ENCODE results near the gene SEMA5B. TPM values are rescaled to one million over a fixed set of nuclear protein-coding genes. Genes with fewer than 3 reads are reported as not detected.

SEMA5B gene
- total RNA-seq, 3 donors from 2014 or later: 0.15 to 0.33 (median 0.32) TPM

GRCh38 chr3:123064914-123065313, 37.4 kb upstream of the SEMA5B start:
- no peak overlapping the region for H3K27ac ChIP-seq
- no peaks in the 10 kb centered on the region for H3K36me3 ChIP-seq
- DNase-seq (ENCODE audit: low spot score in 2 of 2): no peak
- H3K4me3 ChIP-seq: no peak overlapping the region
- intact Hi-C loops (cut with DNase I; ENCODE audit: low total_unique reads): no loop called here
- H3K27me3 ChIP-seq: no peaks in the 10 kb centered on the region
- TF ChIP-seq POLR2A (IDR thresholded peaks at IDR 0.05) (no peak), POLR2AphosphoS5 (IDR thresholded peaks at IDR 0.05) (no peak), CTCF (IDR thresholded peaks at IDR 0.05) (no peak)
- no peaks in the 10 kb centered on the region for H3K4me1 ChIP-seq
- H3K9me3 ChIP-seq: no peaks in the 10 kb centered on the region

GRCh38 chr3:123064506-123064905, 36.9 kb upstream of the SEMA5B start:
- H3K4me1 ChIP-seq: no peaks in the 10 kb centered on the region
- TF ChIP-seq POLR2AphosphoS5 (IDR thresholded peaks at IDR 0.05): no peak
- intact Hi-C loops (cut with DNase I; ENCODE audit: low total_unique reads): no loop called here
- no peak for DNase-seq (ENCODE audit: low spot score in 2 of 2)
- H3K36me3 ChIP-seq: no peaks in the 10 kb centered on the region
- no peaks in the 10 kb centered on the region for H3K9me3 ChIP-seq
- no peaks in the 10 kb centered on the region for H3K27me3 ChIP-seq
- no peak overlapping the region for H3K27ac ChIP-seq
- H3K4me3 ChIP-seq: no peak overlapping the region

- no peak overlapping the region for H3K4me3 ChIP-seq
- H3K4me1 ChIP-seq: no peaks in the 10 kb centered on the region
- no peaks in the 10 kb centered on the region for H3K36me3 ChIP-seq
- no peaks in the 10 kb centered on the region for H3K9me3 ChIP-seq
- no peak for DNase-seq (ENCODE audit: low spot score in 2 of 2)
- intact Hi-C loops (cut with DNase I; ENCODE audit: low total_unique reads): no loop called here
- TF ChIP-seq POLR2AphosphoS5 (IDR thresholded peaks at IDR 0.05) (no peak), CTCF (IDR thresholded peaks at IDR 0.05) (no peak), POLR2A (IDR thresholded peaks at IDR 0.05) (no peak)
- no peak overlapping the region for H3K27ac ChIP-seq
- no peaks in the 10 kb centered on the region for H3K27me3 ChIP-seq
Measured at GRCh38 chr3:123063034-123063433, 35.5 kb upstream of the SEMA5B start.

- no peak for DNase-seq (ENCODE audit: low spot score in 2 of 2)
- intact Hi-C loops (cut with DNase I; ENCODE audit: low total_unique reads): no loop called here
- H3K27ac ChIP-seq: no peak overlapping the region
- no peaks in the 10 kb centered on the region for H3K4me1 ChIP-seq
- no peaks in the 10 kb centered on the region for H3K27me3 ChIP-seq
- no peak overlapping the region for H3K4me3 ChIP-seq
- no peak for TF ChIP-seq POLR2A (IDR thresholded peaks at IDR 0.05)
- no peak for TF ChIP-seq CTCF (IDR thresholded peaks at IDR 0.05)
- TF ChIP-seq POLR2AphosphoS5 (IDR thresholded peaks at IDR 0.05): no peak
- H3K9me3 ChIP-seq: no peaks in the 10 kb centered on the region
- H3K36me3 ChIP-seq: no peaks in the 10 kb centered on the region
Measured at GRCh38 chr3:123061856-123062255, 34.3 kb upstream of the SEMA5B start.

- Histone ChIP-seq H3K9me3 (no peaks in the 10 kb centered on the region), H3K4me1 (no peaks in the 10 kb centered on the region), H3K27me3 (no peaks in the 10 kb centered on the region), H3K36me3 (no peaks in the 10 kb centered on the region), H3K27ac (no peak overlapping the region), H3K4me3 (no peak overlapping the region)
- intact Hi-C loops (cut with DNase I; ENCODE audit: low total_unique reads): no loop called here
- DNase-seq (ENCODE audit: low spot score in 2 of 2): no peak
- TF ChIP-seq POLR2A (IDR thresholded peaks at IDR 0.05) (no peak), POLR2AphosphoS5 (IDR thresholded peaks at IDR 0.05) (no peak), CTCF (IDR thresholded peaks at IDR 0.05) (no peak)
Measured at GRCh38 chr3:123060054-123060453, 32.5 kb upstream of the SEMA5B start.

- Histone ChIP-seq H3K9me3 (no peaks in the 10 kb centered on the region), H3K4me1 (no peaks in the 10 kb centered on the region), H3K27ac (no peak overlapping the region), H3K4me3 (no peak overlapping the region), H3K27me3 (no peaks in the 10 kb centered on the region), H3K36me3 (no peaks in the 10 kb centered on the region)
- DNase-seq (ENCODE audit: low spot score in 2 of 2): no peak
- TF ChIP-seq POLR2AphosphoS5 (IDR thresholded peaks at IDR 0.05) (no peak), POLR2A (IDR thresholded peaks at IDR 0.05) (no peak), CTCF (IDR thresholded peaks at IDR 0.05) (no peak)
- intact Hi-C loops (cut with DNase I; ENCODE audit: low total_unique reads): no loop called here
Measured at GRCh38 chr3:123058505-123058904, 30.9 kb upstream of the SEMA5B start.

Measured in breast epithelium (tissue), 4 donors.